SK-N-SH (cell line): Measurements from ENCODE around the gene TBX1. TPM values are rescaled to one million over a fixed set of nuclear protein-coding genes. Genes with fewer than 3 reads are reported as not detected.
"Not testable (repeated sequence)": the region's sequence is repeated elsewhere in the genome, so short reads cannot be mapped to it uniquely, and the experiment has no call there.

ENCODE experiments used
- CTCF ChIA-PET: fragments of 300-600, 350-600 bp; formaldehyde crosslinking; extraction: SDS; loops from one replicate; lab custom pipeline; 2021; lab: Yijun Ruan, JAX
- POLR2A ChIA-PET: fragments of 350-600 bp; sonication (Branson Sonifier 250); formaldehyde crosslinking; extraction: SDS; loops from one replicate; lab custom pipeline; 2020; ENCODE audit warnings: antibody characterized with exemption, inconsistent platforms; lab: Yijun Ruan, JAX
- DNase-seq: peaks from one replicate; pipeline ENCODE4 v3.0.0; 2012
- H2AFZ ChIP-seq: fragments of 200-600 bp; sonication (generic); 2 replicates; pipeline ENCODE4 v1.8.1; 2016; ENCODE audit warnings: antibody characterized with exemption, mild to moderate bottlenecking, low read depth
- H3F3A ChIP-seq: fragments of 200-600 bp; sonication (generic); replicated peaks from 2 replicates; pipeline ENCODE3; 2016; ENCODE audit warnings: antibody characterized with exemption, mild to moderate bottlenecking; ENCODE audit not compliant: insufficient read depth
- H3K27ac ChIP-seq, 2 experiments: fragments of 200-500 bp in 1 of 2; fragments of 200-600 bp in 1 of 2; sonication (Bioruptor generic) in 1 of 2; sonication (generic), shearing (Covaris generic) in 1 of 2; 2 replicates each; pipeline versions ENCODE4 v1.5.1 to v1.6.1; 2014 to 2016; ENCODE audit warnings: low read depth in 2 of 2, inconsistent platforms in 1 of 2, low read length in 1 of 2, mild to moderate bottlenecking in 1 of 2, mixed read lengths in 1 of 2
- H3K27me3 ChIP-seq: fragments of 200-600 bp; sonication (generic), shearing (Covaris generic); 2 replicates; pipeline ENCODE4 v1.6.1; 2016; ENCODE audit warnings: mixed run types; ENCODE audit not compliant: insufficient read depth
- H3K36me3 ChIP-seq, 2 experiments: fragments of 200-500 bp in 1 of 2; fragments of 200-600 bp in 1 of 2; sonication (Bioruptor generic) in 1 of 2; sonication (generic) in 1 of 2; replicated peaks in 1 of 2; 2 replicates each; pipeline versions ENCODE3 to v1.5.1; 2014 to 2016; ENCODE audit warnings: low read length in 1 of 2, mild to moderate bottlenecking in 1 of 2; ENCODE audit not compliant: insufficient read depth in 2 of 2, control insufficient read depth in 1 of 2
- H3K4me1 ChIP-seq, 2 experiments: fragments of 200-500 bp in 1 of 2; fragments of 200-600 bp in 1 of 2; sonication (Bioruptor generic) in 1 of 2; sonication (generic), shearing (Covaris generic) in 1 of 2; 2 replicates each; pipeline versions ENCODE4 v1.5.1 to v1.6.1; 2014 to 2016; ENCODE audit warnings: low read depth in 1 of 2, low read length in 1 of 2, mixed run types in 1 of 2; ENCODE audit not compliant: insufficient read depth in 2 of 2, control insufficient read depth in 1 of 2
- H3K4me2 ChIP-seq: fragments of 200-600 bp; sonication (generic), shearing (Covaris generic); 2 replicates; pipeline ENCODE4 v1.6.1; 2017; ENCODE audit warnings: mixed run types
- H3K4me3 ChIP-seq, 2 experiments: fragments of 200-500 bp in 1 of 2; fragments of 200-600 bp in 1 of 2; sonication (Bioruptor generic) in 1 of 2; sonication (generic), shearing (Covaris generic) in 1 of 2; 2 replicates each; pipeline versions ENCODE4 v1.5.1 to v1.8.1; 2014 to 2016; ENCODE audit warnings: low read depth in 2 of 2, inconsistent platforms in 1 of 2, low read length in 1 of 2, mild to moderate bottlenecking in 1 of 2, mixed read lengths in 1 of 2, moderate library complexity in 1 of 2
- H3K79me2 ChIP-seq: fragments of 200-600 bp; sonication (generic); 2 replicates; pipeline ENCODE4 v1.8.1; 2017; ENCODE audit warnings: mild to moderate bottlenecking; ENCODE audit not compliant: insufficient read depth
- H3K9ac ChIP-seq: fragments of 200-600 bp; sonication (generic); 2 replicates; pipeline ENCODE4 v1.6.1; 2017; ENCODE audit warnings: mixed run types
- H3K9me2 ChIP-seq: fragments of 200-600 bp; sonication (generic); 2 replicates; pipeline ENCODE4 v1.6.1; 2017; ENCODE audit warnings: mixed run types
- H3K9me3 ChIP-seq: fragments of 200-600 bp; sonication (generic); 2 replicates; pipeline ENCODE4 v1.6.1; 2017; ENCODE audit warnings: mixed run types, mild to moderate bottlenecking, moderate library complexity
- H4K20me1 ChIP-seq: fragments of 200-600 bp; sonication (generic); 2 replicates; pipeline ENCODE4 v1.6.1; 2017; ENCODE audit warnings: mild to moderate bottlenecking, mixed run types; ENCODE audit not compliant: insufficient read depth
- CHD2 ChIP-seq: fragments of 150-350 bp; IDR thresholded peaks from 2 replicates; pipeline ENCODE4 v1.6.1; 2018; ENCODE audit warnings: low read length; ENCODE audit not compliant: partially characterized antibody
- CTCF ChIP-seq: fragments of 200-600 bp; sonication (generic); IDR thresholded peaks from 2 replicates; pipeline ENCODE4 v1.6.1; 2017; ENCODE audit warnings: antibody characterized with exemption, mild to moderate bottlenecking, moderate library complexity
- ELF1 ChIP-seq: IDR thresholded peaks from 2 replicates; pipeline ENCODE4 v1.4.0; 2012
- EZH2phosphoT487 ChIP-seq: fragments of 200-600 bp; sonication (generic); IDR thresholded peaks from 2 replicates; pipeline ENCODE4 v1.6.1; 2017; ENCODE audit warnings: low read depth, mixed run types, mild to moderate bottlenecking, antibody characterized with exemption, moderate library complexity, borderline replicate concordance
- FOXJ3 ChIP-seq: sonication (generic); formaldehyde crosslinking; IDR thresholded peaks from 2 replicates; pipeline ENCODE4 v1.5.1; 2020; ENCODE audit warnings: mild to moderate bottlenecking, missing genetic modification reagents
- FOXM1 ChIP-seq: IDR thresholded peaks from 2 replicates; pipeline ENCODE4 v1.4.0; 2012; ENCODE audit warnings: low read depth, mild to moderate bottlenecking
- GATA2 ChIP-seq: sonication (generic); formaldehyde crosslinking; IDR thresholded peaks from 2 replicates; pipeline ENCODE4 v1.5.0; 2020; ENCODE audit warnings: mild to moderate bottlenecking, missing genetic modification reagents
- MEF2A ChIP-seq: IDR thresholded peaks from 2 replicates; pipeline ENCODE4 v1.4.0; 2012; ENCODE audit warnings: low read depth, borderline replicate concordance
- MXI1 ChIP-seq: IDR thresholded peaks from 2 replicates; pipeline ENCODE4 v1.6.1; 2012; ENCODE audit warnings: mild to moderate bottlenecking, low read depth, low read length, improper control_type of control experiment
- NFIC ChIP-seq: IDR thresholded peaks from 2 replicates; pipeline ENCODE4 v1.4.0; 2012; ENCODE audit warnings: borderline replicate concordance
- POLR2AphosphoS5 ChIP-seq: IDR thresholded peaks from 2 replicates; pipeline ENCODE4 v1.6.1; 2012; ENCODE audit warnings: low read depth, low read length
- RAD21 ChIP-seq: IDR thresholded peaks from 2 replicates; pipeline ENCODE4 v1.6.1; 2012; ENCODE audit warnings: mild to moderate bottlenecking, low read length
- RCOR1 ChIP-seq: fragments of 150-350 bp; IDR thresholded peaks from 2 replicates; pipeline ENCODE4 v1.6.1; 2017; ENCODE audit warnings: antibody characterized with exemption, low read length
- REST ChIP-seq: IDR thresholded peaks from 2 replicates; pipeline ENCODE4 v1.6.1; 2012; ENCODE audit warnings: mild to moderate bottlenecking, low read depth, low read length, moderate library complexity
- RFX5 ChIP-seq: IDR thresholded peaks from 2 replicates; pipeline ENCODE4 v1.6.1; 2012; ENCODE audit warnings: mild to moderate bottlenecking, improper control_type of control experiment, low read length
- SIN3A ChIP-seq: IDR thresholded peaks from 2 replicates; pipeline ENCODE4 v1.6.1; 2012; ENCODE audit warnings: low read depth, mild to moderate bottlenecking, low read length, moderate library complexity, borderline replicate concordance
- TAF1 ChIP-seq: IDR thresholded peaks from 2 replicates; pipeline ENCODE4 v1.6.1; 2012; ENCODE audit warnings: low read depth, mild to moderate bottlenecking, low read length, moderate library complexity, borderline replicate concordance
- TCF12 ChIP-seq: IDR thresholded peaks from 2 replicates; pipeline ENCODE4 v1.4.0; 2012
- YY1 ChIP-seq: IDR thresholded peaks from 2 replicates; pipeline ENCODE4 v1.4.0; 2012; ENCODE audit warnings: low read depth, mild to moderate bottlenecking
- WGBS: methylation state at CpG from one replicate; pipeline ENCODE4 v1.1.6; 2017; ENCODE audit warnings: low lambda C conversion rate; 5-methylcytosine and 5-hydroxymethylcytosine counted together
- polyA plus RNA-seq, 3 experiments: library from polyadenylated mRNA; depleted of rRNA; stranded (reverse); fragments of >200 nt; gene quantifications; 2 replicates each; pipeline ENCODE4 v1.2.3, GENCODE V29; 2012
- TF ChIP-seq, protein P1 (sequence below): fragments of 150-350 bp; IDR thresholded peaks from 2 replicates; pipeline ENCODE4 v1.6.1; 2017; ENCODE audit warnings: antibody characterized with exemption, low read length, low read depth, borderline replicate concordance

Gene TBX1
- polyA plus RNA-seq, 1 of the 3 experiments (the other 2 are of a cell fraction), result not detected

DNA sequence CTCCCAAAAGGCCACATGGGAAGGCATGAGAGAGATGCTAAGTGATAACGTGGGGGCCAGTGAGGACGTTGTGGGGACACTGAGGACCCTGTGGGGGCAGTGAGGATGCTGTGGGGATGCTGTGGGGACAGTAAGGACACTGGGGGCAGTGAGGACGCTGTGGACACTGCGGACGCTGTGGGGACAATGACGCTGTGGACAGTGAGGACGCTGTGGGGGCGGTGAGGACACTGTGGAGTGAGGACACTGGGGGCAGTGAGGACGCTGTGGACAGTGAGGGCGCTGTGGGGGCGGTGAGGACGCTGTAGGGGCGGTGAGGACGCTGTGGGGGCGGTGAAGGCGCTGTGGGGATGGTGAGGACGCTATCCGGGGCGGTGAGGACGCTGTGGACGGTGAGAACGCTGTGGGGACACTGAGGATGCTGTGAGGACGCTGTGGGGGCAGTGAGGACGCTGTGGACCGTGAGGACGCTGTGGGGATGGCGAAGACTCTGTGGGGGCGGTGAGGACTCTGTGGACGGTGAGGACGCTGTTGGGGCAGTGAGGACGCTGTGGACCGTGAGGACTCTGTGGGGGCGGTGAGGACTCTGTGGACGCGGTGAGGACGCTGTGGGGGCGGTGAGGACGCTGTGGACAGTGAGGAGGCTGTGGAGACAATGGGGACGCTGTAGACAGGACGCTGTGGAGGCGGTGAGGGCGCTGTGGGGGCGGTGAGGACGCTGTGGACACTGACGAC lies 35.5 kb upstream of the TBX1 start:
- Histone ChIP-seq H3F3A (no peaks in the 10 kb centered on the region), H3K9me2 (no peaks in the 10 kb centered on the region), H3K4me1 (peaks cover 0 to 17% of the 10 kb centered on the region in 2 experiments; a peak in 1 of 4 replicates), H2AFZ (no peak overlapping the region), H3K27me3 (no peaks in the 10 kb centered on the region), H3K4me3 (no peak overlapping the region), H3K79me2 (no peaks in the 10 kb centered on the region), H3K9ac (no peak overlapping the region), H3K36me3 (peaks cover 0 to 5% of the 10 kb centered on the region in 2 experiments)
- WGBS, result 52% methylated on average over 45 of the region's 45 CpGs
- POLR2A ChIA-PET, result no interaction called here
- DNase-seq, result no peak
- CTCF ChIA-PET, result no interaction called here
- TF ChIP-seq RCOR1 (no peak), RFX5 (no peak), NFIC (no peak), ELF1 (no peak), RAD21 (no peak), FOXM1 (no peak), FOXJ3 (CRISPR knock-in tag) (no peak), CTCF (no peak), MXI1 (no peak), TCF12 (no peak), REST (no peak), TAF1 (no peak), GATA2 (CRISPR knock-in tag) (no peak), CHD2 (no peak), POLR2AphosphoS5 (no peak), YY1 (no peak), SIN3A (no peak), MEF2A (no peak), EZH2phosphoT487 (no peak)
- TF ChIP-seq, protein P1, sequence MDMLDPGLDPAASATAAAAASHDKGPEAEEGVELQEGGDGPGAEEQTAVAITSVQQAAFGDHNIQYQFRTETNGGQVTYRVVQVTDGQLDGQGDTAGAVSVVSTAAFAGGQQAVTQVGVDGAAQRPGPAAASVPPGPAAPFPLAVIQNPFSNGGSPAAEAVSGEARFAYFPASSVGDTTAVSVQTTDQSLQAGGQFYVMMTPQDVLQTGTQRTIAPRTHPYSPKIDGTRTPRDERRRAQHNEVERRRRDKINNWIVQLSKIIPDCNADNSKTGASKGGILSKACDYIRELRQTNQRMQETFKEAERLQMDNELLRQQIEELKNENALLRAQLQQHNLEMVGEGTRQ, result no peak
- TF ChIP-seq, all 33 proteins: peak for 0
- Histone ChIP-seq H3K4me2 (no peak overlapping the region), H3K9me3 (no peaks in the 10 kb centered on the region), H4K20me1 (no peaks in the 10 kb centered on the region), H3K27ac (no peak overlapping the region)

- H4K20me1 ChIP-seq, DNase-seq, POLR2A ChIA-PET, H2AFZ ChIP-seq, H3K9me2 ChIP-seq, H3F3A ChIP-seq, H3K4me3 ChIP-seq, CTCF ChIA-PET, H3K36me3 ChIP-seq, H3K79me2 ChIP-seq, H3K9ac ChIP-seq, H3K9me3 ChIP-seq, H3K27ac ChIP-seq, H3K4me2 ChIP-seq, H3K27me3 ChIP-seq: not testable (repeated sequence)
- WGBS, result 58% methylated on average over 94 of the region's 96 CpGs
- H3K4me1 ChIP-seq, result peaks cover 0 to 26% of the 10 kb centered on the region in 2 experiments; a peak in 1 of 4 replicates
Measured at GRCh38 chr22:19726064-19726788, 34.4 kb upstream of the TBX1 start.
